ENCODE measurements around the gene RACK1.

GRCh38 chr5:181217111-181217802 is 26.4 kb downstream of the RACK1 start:
- TF ChIP-seq ATF2 (IDR thresholded peaks at IDR 0.05; ENCODE audit: low read length), result no peak
- no peak; a peak in 1 of 4 replicates for TF ChIP-seq RAD21 (IDR thresholded peaks at IDR 0.05 in 1 of 2, conservative IDR thresholded peaks at IDR 0.05 in 1 of 2; ENCODE audit: low read depth in 2 of 2, low read length in 2 of 2)
- TF ChIP-seq POLR2A (IDR thresholded peaks at IDR 0.05; ENCODE audit: control extremely low read depth in 1 of 2, low read depth in 2 of 2, low read length in 2 of 2), result no peak
